H1 (cell line): Measurements from ENCODE around the gene ASB1. TPM values are rescaled to one million over a fixed set of nuclear protein-coding genes. Genes with fewer than 3 reads are reported as not detected.

ENCODE experiments used
- ASH2L ChIP-seq: fragments of 200-600, 300-600 bp; sonication (generic); IDR thresholded peaks from one replicate; pipeline ENCODE4 v1.7.1; 2017; ENCODE audit warnings: low read length
- KDM4A ChIP-seq: IDR thresholded peaks from one replicate; pipeline ENCODE4 v1.7.1; 2012; ENCODE audit warnings: low read depth, mild to moderate bottlenecking, moderate library complexity, low read length, inconsistent platforms; ENCODE audit not compliant: severe bottlenecking
- polyA plus RNA-seq, 7 experiments: library from polyadenylated mRNA; depleted of rRNA in 3 of 7; stranded (reverse) in 5 of 7; unstranded in 2 of 7; fragments of >200 nt in 5 of 7; fragments of 200-250 nt in 2 of 7; gene quantifications; 1 replicate in 5 of 7; 2 replicates in 1 of 7; 4 replicates in 1 of 7; pipeline versions ENCODE4 v1.2.1 to v1.2.3, GENCODE V29; 2011 to 2013; ENCODE audit warnings: missing spikeins in 2 of 7, mixed read lengths in 2 of 7
- total RNA-seq: library from RNA; stranded (reverse); fragmentation: NEBNext Ultra II Directional; extraction: Animal tissue kit (Norgen Biotek cat#: 25700); gene quantifications from 2 replicates; pipeline ENCODE4 v1.2.1, GENCODE V29; 2021

The ASB1 gene
- total and polyA plus RNA-seq, 2 of the 8 experiments (the other 6 are each of a cell fraction or from before 2014, with no cell fraction given), result 24.1 to 36.0 TPM

DNA sequence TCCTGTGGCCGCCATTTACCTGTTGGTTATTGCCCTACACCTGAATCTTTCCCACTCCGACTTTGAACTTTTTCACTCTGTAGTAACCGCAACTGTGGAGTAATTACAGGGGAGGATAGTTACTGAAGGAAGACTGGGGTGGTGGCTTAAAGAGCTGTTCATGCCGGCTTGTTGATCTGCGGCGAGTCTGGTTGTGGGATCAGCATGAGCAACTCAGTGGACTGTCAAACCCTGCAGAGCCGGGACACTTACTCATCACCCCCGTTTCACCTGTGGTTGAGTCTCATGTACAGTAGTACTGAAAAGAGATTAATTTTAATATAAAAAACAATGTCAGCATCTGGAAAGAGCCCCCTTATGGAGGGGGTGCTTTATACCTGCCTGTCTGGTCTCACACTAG lies 2.1 kb downstream of the ASB1 start (continued):
- no peak for TF ChIP-seq KDM4A
- TF ChIP-seq ASH2L, result no peak
- TF ChIP-seq, all 59 proteins: peak for 0
